HG02970 (cell line): ENCODE results near the gene VPS51.
A peak's percentile ranks its signal among the peaks of the same experiment; 100 is the strongest.

Source experiments
- ATAC-seq: cut with Tn5 transposase; IDR thresholded peaks from one replicate; pipeline ENCODE4 v1.9.1; 2021; ENCODE audit warnings: mild to moderate bottlenecking, moderate library complexity, moderate number of reproducible peaks; ENCODE audit not compliant: unreplicated experiment, low FRiP score

VPS51 gene

GRCh38 chr11:65095974-65096806, at the start of gene VPS51:
TSS of gene VPS51 (plus strand) at chr11:65096214. CDS start at chr11:65096251, 37 bp downstream.
- ATAC-seq = peak; percentile 61

- no peak for ATAC-seq
Observed at GRCh38 chr11:65047581-65048422, 48.2 kb upstream of the VPS51 start.

- ATAC-seq = no peak
Observed at GRCh38 chr11:65051398-65051858, 44.6 kb upstream of the VPS51 start.

DNA sequence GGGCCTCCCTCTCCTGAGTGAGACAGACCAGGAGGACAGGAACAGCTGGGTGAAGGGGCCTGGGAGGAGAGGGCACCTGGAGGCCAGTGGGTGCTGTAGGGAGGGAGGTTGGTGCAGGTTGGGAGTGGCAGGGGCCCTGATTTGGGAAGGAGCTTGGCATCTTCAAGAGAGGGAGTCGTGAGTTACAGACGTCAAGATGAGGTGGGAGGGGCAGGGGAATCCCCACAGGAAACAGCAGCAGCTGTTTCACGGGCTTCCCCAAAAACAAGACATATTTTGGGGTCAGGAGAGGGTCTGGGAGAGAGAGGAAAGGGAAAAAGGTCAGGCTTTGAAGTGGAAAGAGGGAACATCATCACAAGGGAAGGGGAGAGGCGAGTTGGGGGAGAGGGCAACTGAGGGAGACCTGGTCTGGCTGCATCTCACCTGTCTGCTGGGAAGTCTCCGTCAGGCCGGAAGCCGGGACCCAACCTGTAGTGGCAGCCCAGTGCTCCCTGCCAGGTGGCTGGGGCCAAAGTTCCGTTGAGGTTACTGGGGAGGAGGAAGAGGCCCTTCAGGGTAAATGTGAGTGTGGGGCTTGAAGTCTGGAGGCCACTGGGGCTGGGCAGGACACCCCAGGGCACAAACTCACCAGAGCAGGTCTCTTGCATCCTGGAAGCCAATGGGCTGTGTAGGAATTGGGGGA, 42.0 kb upstream of the VPS51 start:
- ATAC-seq = no peak

DNA sequence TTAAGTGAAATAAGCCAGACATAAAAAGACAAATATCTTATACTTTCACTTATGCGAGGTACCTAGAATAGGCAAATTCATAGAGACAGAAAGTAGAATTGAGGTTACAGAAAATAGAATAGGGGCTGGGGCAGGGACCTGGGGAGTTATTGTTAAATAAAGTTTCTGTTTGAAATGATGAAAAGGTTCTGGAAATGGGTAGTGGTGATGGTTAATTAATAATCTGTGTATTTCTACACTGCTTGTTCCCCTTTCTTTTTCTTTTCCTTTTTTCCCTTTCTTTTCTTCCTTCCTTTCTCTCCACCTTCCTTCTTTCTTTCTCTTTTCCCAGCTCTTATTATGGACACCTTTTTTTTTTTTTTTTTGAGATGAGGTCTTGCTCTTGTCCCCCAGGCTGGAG, 40.5 kb upstream of the VPS51 start:
- no peak for ATAC-seq

DNA sequence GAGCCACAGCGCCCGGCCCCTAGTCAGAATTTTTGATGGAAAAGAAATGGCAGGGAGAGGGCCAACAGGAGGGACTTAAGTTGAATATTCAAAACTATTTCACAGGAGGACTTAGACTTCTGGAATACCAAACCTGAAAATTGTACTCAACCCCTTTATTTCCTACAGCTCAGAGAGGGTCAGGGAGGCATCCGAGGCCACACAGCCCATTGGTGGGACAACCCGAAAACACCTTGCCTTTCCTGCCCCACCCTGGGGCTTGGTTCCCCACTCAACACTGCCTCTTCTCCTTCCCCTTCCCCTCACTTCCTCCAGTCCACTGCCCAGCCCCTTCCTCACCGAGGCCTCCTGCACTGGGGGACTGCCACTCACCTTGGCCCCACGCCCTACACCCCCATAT, 39.0 kb upstream of the VPS51 start:
- no peak for ATAC-seq

GRCh38 chr11:65057526-65057925, 38.5 kb upstream of the VPS51 start:
- no peak for ATAC-seq

DNA sequence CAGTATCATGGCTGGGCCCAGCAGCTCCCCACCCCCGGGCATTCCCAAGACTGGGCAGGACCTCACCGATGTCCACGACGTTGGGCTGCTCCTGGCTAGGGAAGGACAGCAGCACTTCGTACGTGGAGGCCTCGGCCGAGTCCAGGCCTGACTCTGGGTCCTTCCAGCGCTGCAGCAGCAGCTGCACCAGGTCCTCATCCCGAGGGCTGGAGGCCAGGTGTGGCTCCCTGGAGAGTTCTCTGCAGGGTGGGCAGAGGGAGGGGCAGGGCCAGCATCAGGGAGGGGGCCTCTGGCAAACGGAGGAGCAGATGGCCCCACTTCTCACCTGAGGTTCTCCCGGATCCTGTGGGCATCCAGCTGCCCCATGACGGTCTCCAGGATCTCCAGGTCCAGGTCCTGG, 38.0 kb upstream of the VPS51 start:
- ATAC-seq = no peak

GRCh38 chr11:65058419-65059054, 37.5 kb upstream of the VPS51 start, which contains the start of gene NAALADL1:
TSS of gene NAALADL1 (minus strand) at chr11:65058553. CDS start at chr11:65058521, 32 bp downstream.
- no peak for ATAC-seq

GRCh38 chr11:65059523-65059922, 36.5 kb upstream of the VPS51 start:
- no peak for ATAC-seq

GRCh38 chr11:65059959-65060824, 35.8 kb upstream of the VPS51 start:
- no peak for ATAC-seq

DNA sequence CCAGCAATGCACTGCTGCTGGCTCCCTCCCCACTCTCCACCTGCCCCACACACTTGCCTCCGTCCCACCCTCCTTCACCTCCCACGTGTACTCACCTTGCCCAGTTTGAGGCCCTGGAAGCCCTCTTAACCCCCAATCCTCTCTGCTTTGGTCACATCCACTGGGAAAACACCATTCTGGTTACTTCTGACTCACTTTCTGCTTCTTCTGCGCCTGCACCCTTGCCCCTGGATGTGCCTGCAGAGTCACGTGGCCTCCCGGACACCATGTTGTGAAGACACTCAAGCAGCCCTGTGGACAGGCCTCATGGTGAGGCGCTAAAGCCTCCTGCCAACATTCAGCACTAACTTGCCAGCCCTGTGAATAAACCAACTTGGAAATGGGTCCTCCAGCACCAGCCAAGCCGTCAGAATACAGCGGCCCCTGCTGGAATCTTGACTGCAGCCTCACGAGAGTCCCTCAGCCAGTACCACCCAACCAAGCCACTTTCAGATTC, 35.1 kb upstream of the VPS51 start:
- no peak for ATAC-seq

DNA sequence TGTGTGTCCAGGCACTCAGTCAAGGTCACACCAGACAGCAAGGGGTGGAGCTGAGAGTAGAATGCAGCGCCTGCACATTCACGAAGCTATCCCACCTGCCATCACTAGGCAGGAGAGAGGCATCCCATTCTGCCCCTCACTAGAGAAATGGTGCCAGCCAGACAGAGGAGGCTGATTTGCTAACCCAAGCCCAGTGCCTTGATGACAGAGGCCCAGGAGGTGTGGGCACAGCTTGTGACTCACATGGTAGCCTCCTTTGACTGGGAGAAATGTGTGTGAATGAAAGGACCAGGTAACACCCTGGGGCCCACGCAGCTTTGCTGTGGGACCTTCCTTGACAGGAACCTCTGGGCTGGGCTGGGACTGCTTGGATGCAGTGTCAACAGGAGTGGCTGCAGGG, 32.5 kb upstream of the VPS51 start:
- ATAC-seq = no peak

DNA sequence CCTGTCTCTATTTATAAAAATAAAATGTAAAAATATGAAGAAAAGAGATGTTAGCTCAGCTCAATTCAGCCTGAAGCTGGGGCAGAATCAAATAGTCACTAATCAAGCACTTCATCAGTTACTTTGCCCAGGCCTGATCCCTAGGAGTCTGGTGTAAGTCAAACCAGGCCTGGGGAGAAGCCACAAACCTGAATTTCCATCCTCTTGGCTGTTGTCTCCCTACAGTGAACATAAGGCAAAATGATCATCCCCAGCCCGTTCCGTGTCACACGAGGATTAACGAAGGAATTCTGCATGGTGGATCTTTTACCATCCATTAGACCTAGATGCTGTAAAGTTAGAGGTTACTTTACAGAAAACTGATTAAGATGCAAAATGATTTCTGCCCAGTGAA, 31.2 kb upstream of the VPS51 start:
- no peak for ATAC-seq

- ATAC-seq = no peak
Observed at GRCh38 chr11:65065851-65066250, 30.2 kb upstream of the VPS51 start.

GRCh38 chr11:65066315-65066714, 29.7 kb upstream of the VPS51 start:
- ATAC-seq = no peak

DNA sequence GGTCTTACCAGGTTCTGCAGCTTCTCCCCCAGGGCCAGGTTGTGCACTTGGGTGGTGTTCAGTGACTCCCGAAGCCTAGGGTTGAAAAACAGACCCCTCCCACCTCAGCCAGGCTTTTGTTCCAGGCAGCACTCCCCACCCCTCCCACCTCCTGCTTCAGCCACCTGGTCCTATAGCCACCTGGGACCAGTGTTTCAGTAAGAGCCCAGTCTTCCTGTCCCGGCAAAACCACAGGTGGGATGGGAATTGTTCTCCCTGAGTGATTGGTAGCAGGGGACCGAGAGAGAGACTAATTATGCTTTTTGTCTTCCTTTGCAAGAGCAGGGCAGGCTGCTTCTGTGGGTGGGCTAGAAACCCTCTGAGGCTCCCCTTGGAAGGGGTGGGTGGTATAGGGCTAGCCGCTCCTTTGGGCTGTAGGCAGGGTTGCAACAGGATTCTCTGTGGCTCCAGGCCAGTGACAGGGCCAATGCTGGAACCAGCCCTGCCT, 29.2 kb upstream of the VPS51 start:
- no peak for ATAC-seq

DNA sequence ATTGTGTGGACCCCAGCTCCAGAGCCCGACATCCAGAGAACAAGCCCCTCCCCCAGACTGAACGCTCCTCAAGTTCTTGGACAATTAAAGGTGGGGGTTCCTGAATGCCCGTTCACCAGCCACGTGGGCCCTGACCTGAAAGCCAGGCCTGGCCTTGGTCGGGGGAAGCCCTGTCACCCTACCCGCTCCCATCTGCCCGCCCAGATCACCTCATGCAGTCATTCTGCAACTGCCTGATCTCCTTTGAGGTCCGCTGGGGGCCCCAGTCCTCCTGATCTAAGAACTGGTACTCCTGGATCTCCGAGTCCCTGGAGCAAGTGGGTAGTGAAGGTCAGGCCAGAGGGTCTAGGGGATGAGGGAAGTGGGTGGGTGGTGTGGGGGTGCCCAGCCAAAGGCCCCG, 28.6 kb upstream of the VPS51 start:
- ATAC-seq = no peak

DNA sequence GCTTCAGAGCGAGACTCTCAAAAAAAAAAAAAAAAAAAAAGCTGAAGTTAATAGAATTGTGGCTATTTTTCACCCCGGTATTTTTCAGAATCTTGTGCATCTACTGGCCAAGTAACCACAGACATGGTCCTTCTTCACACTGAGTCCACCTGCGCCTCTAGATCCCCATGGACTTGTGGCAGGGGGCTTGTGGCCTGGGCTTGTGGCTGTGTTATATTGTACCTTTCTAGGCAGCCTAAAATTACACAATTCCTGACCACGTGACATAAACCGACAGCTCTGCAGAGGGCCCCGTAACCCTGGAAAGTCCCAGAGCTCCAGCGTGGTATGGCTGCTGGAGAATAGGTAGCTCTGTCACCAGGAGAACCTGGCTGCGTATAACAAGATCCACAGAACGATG, 26.8 kb upstream of the VPS51 start:
- no peak for ATAC-seq
